BE2C (cell line): ENCODE measurements around the gene MYRFL.

ENCODE experiments used
- DNase-seq: peaks from one replicate; pipeline ENCODE4 v3.0.0-alpha.2; 2020
- H3K27me3 ChIP-seq: fragments of 250-450 bp; sonication (Bioruptor Pico); 2 replicates; pipeline ENCODE4 v1.5.1; 2020; ENCODE audit warnings: mild to moderate bottlenecking
- H3K36me3 ChIP-seq: fragments of 250-450 bp; sonication (Bioruptor Pico); 2 replicates; pipeline ENCODE4 v1.5.1; 2020; ENCODE audit warnings: mild to moderate bottlenecking
- H3K4me1 ChIP-seq: fragments of 250-450 bp; sonication (Bioruptor Pico); 2 replicates; pipeline ENCODE4 v1.5.1; 2020
- H3K4me3 ChIP-seq: 2 replicates; pipeline ENCODE4 v1.5.1; 2011; ENCODE audit warnings: low read depth, low read length
- H3K9me3 ChIP-seq: fragments of 250-450 bp; sonication (Bioruptor Pico); 2 replicates; pipeline ENCODE4 v1.5.1; 2020
- TF ChIP-seq, protein P1 (sequence below): IDR thresholded peaks from 2 replicates; pipeline ENCODE4 v1.5.1; 2012; ENCODE audit warnings: mild to moderate bottlenecking, low read depth, low read length

Gene MYRFL

DNA sequence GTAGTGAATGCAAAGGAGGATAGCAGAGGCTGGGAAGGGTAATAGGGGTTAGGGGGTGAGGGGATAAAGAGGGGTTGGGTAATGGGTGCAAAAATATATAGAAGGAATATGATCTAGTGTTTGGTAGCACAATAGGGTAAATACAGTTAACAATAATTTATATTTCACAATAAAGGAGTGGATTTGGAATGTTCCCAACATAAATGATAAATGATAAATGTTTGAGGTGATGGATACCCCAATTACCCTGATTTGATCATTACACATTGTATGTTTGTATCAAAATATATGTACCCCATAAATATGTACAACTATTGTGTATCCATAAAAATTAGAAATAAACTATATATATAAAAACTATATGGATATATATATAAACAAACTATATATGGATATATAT lies 999 bp upstream of the MYRFL start:
- H3K9me3 ChIP-seq, result no peaks in the 10 kb centered on the region
- H3K27me3 ChIP-seq, result peaks cover 10% of the 10 kb centered on the region
- TF ChIP-seq, protein P1, sequence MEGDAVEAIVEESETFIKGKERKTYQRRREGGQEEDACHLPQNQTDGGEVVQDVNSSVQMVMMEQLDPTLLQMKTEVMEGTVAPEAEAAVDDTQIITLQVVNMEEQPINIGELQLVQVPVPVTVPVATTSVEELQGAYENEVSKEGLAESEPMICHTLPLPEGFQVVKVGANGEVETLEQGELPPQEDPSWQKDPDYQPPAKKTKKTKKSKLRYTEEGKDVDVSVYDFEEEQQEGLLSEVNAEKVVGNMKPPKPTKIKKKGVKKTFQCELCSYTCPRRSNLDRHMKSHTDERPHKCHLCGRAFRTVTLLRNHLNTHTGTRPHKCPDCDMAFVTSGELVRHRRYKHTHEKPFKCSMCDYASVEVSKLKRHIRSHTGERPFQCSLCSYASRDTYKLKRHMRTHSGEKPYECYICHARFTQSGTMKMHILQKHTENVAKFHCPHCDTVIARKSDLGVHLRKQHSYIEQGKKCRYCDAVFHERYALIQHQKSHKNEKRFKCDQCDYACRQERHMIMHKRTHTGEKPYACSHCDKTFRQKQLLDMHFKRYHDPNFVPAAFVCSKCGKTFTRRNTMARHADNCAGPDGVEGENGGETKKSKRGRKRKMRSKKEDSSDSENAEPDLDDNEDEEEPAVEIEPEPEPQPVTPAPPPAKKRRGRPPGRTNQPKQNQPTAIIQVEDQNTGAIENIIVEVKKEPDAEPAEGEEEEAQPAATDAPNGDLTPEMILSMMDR, result no peak
- H3K4me1 ChIP-seq, result no peaks in the 10 kb centered on the region
- no peak for DNase-seq
- no peak overlapping the region for H3K4me3 ChIP-seq
- H3K36me3 ChIP-seq, result no peaks in the 10 kb centered on the region

DNA sequence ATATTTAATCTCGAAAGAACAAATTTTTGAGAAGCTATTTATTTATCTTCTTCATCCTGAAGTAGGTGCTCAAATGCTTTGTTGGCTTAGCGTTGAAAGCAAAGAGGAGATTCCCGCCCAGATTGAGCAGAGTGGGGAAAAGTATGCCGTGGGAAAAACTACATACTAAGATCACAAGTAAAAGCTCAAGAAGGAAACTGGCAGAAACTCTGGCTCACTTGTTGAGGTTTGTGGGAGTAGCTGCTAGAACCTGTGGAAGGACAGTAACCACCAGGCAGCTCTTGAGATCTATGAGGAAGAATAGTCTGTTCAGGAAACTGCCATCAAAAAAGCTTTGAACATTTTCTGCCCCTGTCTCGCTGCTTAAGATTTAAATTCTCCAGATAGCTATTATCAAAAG lies 3.9 kb downstream of the MYRFL start:
- Histone ChIP-seq H3K36me3 (no peaks in the 10 kb centered on the region), H3K27me3 (peaks cover 12% of the 10 kb centered on the region), H3K4me1 (no peaks in the 10 kb centered on the region), H3K9me3 (no peaks in the 10 kb centered on the region), H3K4me3 (no peak overlapping the region)
- no peak for DNase-seq
- TF ChIP-seq, protein P1, result no peak

DNA sequence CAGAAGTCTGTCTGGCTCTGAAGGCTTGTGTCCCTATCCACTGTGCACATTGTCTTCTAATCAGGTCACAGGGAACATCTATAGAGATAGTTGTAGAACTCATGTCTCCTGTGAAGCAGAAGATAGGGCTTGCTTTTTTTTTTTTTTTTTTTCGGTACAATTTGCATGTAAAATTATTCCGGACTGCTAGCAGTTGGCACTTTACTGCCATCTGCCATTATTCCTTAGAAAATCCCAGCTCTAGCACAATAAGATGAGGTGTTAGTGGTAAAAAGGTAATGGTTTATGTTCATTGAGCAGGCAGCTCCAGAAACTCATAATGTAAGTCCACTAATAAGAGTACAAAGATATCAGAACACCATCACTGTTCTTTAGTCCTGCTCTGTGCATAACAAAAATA lies 8.7 kb downstream of the MYRFL start:
- H3K4me3 ChIP-seq, result no peak overlapping the region
- no peaks in the 10 kb centered on the region for H3K9me3 ChIP-seq
- TF ChIP-seq, protein P1, result no peak
- H3K4me1 ChIP-seq, result no peaks in the 10 kb centered on the region
- no peaks in the 10 kb centered on the region for H3K36me3 ChIP-seq
- no peak for DNase-seq
- peaks cover 15% of the 10 kb centered on the region for H3K27me3 ChIP-seq

DNA sequence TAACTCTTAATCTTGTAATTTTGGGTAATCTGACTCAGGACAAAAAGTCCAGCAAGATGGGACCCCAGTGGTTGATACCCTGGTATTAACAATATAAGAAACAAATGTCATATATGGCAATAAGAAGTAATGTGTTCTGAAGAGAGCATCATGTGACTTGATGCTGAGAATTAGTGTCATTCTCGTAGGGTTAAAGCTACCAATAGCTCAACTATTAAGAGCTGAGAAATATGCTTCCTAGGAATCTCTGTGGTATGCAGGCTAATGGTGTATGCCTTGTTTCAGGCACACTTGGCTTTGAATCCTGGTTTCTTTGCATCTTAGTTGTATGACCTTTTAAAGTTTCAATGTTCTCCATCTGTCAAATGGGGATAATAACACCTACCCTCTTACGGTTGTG lies 9.1 kb downstream of the MYRFL start:
- no peak overlapping the region for H3K4me3 ChIP-seq
- H3K9me3 ChIP-seq, result no peaks in the 10 kb centered on the region
- no peak for DNase-seq
- no peaks in the 10 kb centered on the region for H3K36me3 ChIP-seq
- peaks cover 11% of the 10 kb centered on the region for H3K27me3 ChIP-seq
- H3K4me1 ChIP-seq, result no peaks in the 10 kb centered on the region
- TF ChIP-seq, protein P1, result no peak

DNA sequence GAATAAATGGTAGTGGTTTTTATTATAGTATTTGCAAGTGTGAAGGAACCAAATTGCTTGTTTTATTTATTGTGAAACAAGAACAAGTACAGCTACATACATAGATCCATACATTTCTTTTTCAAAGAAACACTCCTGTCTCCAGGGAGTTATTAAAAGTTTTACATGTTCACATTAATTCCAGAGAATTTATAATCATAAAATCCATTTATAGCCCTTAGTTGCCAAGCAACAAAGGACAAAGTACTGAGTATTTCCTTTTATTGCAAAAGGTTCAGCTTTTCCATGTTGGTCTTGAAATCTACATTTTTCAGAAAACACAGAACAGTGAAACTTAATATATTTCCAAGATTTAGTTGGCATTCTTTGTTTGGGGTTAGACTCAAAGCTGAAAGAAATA lies 9.5 kb downstream of the MYRFL start:
- Histone ChIP-seq H3K27me3 (peaks cover 11% of the 10 kb centered on the region), H3K4me3 (no peak overlapping the region), H3K4me1 (no peaks in the 10 kb centered on the region), H3K36me3 (no peaks in the 10 kb centered on the region), H3K9me3 (no peaks in the 10 kb centered on the region)
- DNase-seq, result no peak
- TF ChIP-seq, protein P1, result no peak

DNA sequence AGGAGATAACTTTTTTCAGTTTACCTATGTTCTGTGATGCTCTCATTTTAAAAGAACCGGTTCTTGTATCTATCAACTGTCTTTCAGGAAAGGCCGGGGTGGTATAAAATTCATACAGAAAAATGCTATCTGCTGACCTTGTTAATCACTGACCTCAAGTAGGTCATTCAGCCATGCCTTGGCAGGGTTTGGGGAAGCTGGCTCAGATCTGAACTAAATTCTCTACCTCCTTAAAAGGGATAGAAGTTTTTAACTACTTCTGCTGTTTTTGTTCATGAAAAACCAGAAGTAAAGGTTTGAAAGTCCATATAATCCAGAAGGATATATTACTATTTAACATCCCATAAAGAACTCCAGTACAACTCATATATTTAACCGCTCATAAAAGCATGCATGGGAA lies 10.1 kb downstream of the MYRFL start:
- TF ChIP-seq, protein P1, result no peak
- Histone ChIP-seq H3K4me1 (no peaks in the 10 kb centered on the region), H3K4me3 (no peak overlapping the region), H3K9me3 (no peaks in the 10 kb centered on the region), H3K27me3 (peaks cover 16% of the 10 kb centered on the region), H3K36me3 (no peaks in the 10 kb centered on the region)
- DNase-seq, result no peak
